K562 (cell line): ENCODE data around the gene RANBP3. TPM values are rescaled to one million over a fixed set of nuclear protein-coding genes. Genes with fewer than 3 reads are reported as not detected.

Source experiments
- ASH1L ChIP-seq: fragments of 450-650 bp; IDR thresholded peaks from 2 replicates; pipeline ENCODE4 v1.6.1; 2018; ENCODE audit warnings: borderline replicate concordance, mild to moderate bottlenecking, low read depth; ENCODE audit not compliant: partially characterized antibody
- BRD4 ChIP-seq: fragments of 200-600 bp; sonication (generic); IDR thresholded peaks from 2 replicates; pipeline ENCODE4 v1.6.1; 2017; ENCODE audit warnings: inconsistent platforms
- BRF2 ChIP-seq: IDR thresholded peaks from 3 replicates; pipeline ENCODE4 v1.6.1; 2011; ENCODE audit warnings: borderline replicate concordance, mild to moderate bottlenecking; ENCODE audit not compliant: insufficient read length, insufficient read depth
- CBX3 ChIP-seq, 2 experiments: IDR thresholded peaks; 1 replicate in 1 of 2; 2 replicates in 1 of 2; pipeline ENCODE4 v1.6.1; 2012; ENCODE audit warnings: inconsistent platforms in 2 of 2, low read length in 2 of 2, borderline replicate concordance in 1 of 2, control low read depth in 1 of 2
- CBX5 ChIP-seq: IDR thresholded peaks from 2 replicates; pipeline ENCODE4 v1.6.1; 2014; ENCODE audit warnings: low read depth, borderline replicate concordance
- DEAF1 ChIP-seq: fragments of 450-650 bp; formaldehyde crosslinking; IDR thresholded peaks from 2 replicates; pipeline ENCODE4 v1.4.0; 2020; ENCODE audit warnings: mild to moderate bottlenecking, moderate library complexity
- EP300 ChIP-seq: IDR thresholded peaks from 2 replicates; pipeline ENCODE4 v1.6.1; 2012; ENCODE audit warnings: low read length, improper control_type of control experiment
- GABPB1 ChIP-seq: sonication (generic); formaldehyde crosslinking; IDR thresholded peaks from 2 replicates; pipeline ENCODE4 v1.8.0; 2022; ENCODE audit warnings: mild to moderate bottlenecking, missing genetic modification reagents
- GATAD2A ChIP-seq: fragments of 450-650 bp; IDR thresholded peaks from 2 replicates; pipeline ENCODE4 v1.6.1; 2017
- HINFP ChIP-seq: fragments of 450-650 bp; conservative IDR thresholded peaks from 2 replicates; pipeline ENCODE4 v1.6.1; 2016; ENCODE audit warnings: missing genetic modification characterization, low read depth, mild to moderate bottlenecking, control low read depth, missing compliant biosample characterization
- IFI16 ChIP-seq: fragments of 250-450 bp; sonication (Bioruptor Pico); IDR thresholded peaks from 2 replicates; pipeline ENCODE4 v2.1.2; 2022; ENCODE audit warnings: mild to moderate bottlenecking, inconsistent platforms
- MCM3 ChIP-seq: fragments of 450-650 bp; IDR thresholded peaks from 2 replicates; pipeline ENCODE4 v1.6.1; 2016
- MTA1 ChIP-seq: fragments of 450-650 bp; IDR thresholded peaks from 2 replicates; pipeline ENCODE4 v1.6.1; 2017; ENCODE audit warnings: borderline replicate concordance
- NFXL1 ChIP-seq: fragments of 450-650 bp; formaldehyde crosslinking; IDR thresholded peaks from 2 replicates; pipeline ENCODE4 v1.4.0; 2021; ENCODE audit warnings: mild to moderate bottlenecking
- OTX1 ChIP-seq: fragments of 450-650 bp; formaldehyde crosslinking; IDR thresholded peaks from 2 replicates; pipeline ENCODE4 v1.4.0; 2022; ENCODE audit warnings: mild to moderate bottlenecking
- TAF9B ChIP-seq: fragments of 450-650 bp; IDR thresholded peaks from 2 replicates; pipeline ENCODE4 v1.6.1; 2018; ENCODE audit warnings: mild to moderate bottlenecking; ENCODE audit not compliant: partially characterized antibody
- TSC22D4 ChIP-seq: fragments of 450-650 bp; IDR thresholded peaks from 2 replicates; pipeline ENCODE4 v1.6.1; 2016; ENCODE audit warnings: missing genetic modification characterization, missing biosample characterization, control low read depth
- TSHZ1 ChIP-seq: fragments of 250-450 bp; sonication (Bioruptor Pico); IDR thresholded peaks from 2 replicates; pipeline ENCODE4 v1.4.0; 2020; ENCODE audit warnings: mild to moderate bottlenecking, moderate library complexity
- ZNF124 ChIP-seq: sonication (generic); formaldehyde crosslinking; IDR thresholded peaks from 2 replicates; pipeline ENCODE4 v1.8.1; 2022; ENCODE audit warnings: missing genetic modification reagents
- ZNF696 ChIP-seq: fragments of 250-450 bp; sonication (Bioruptor Pico); conservative IDR thresholded peaks from 2 replicates; pipeline ENCODE4 v1.4.0; 2020; ENCODE audit warnings: mild to moderate bottlenecking, moderate library complexity
- ZNF707 ChIP-seq: fragments of 250-450 bp; sonication (Bioruptor Pico); conservative IDR thresholded peaks from 2 replicates; pipeline ENCODE4 v1.8.0; 2022; ENCODE audit warnings: inconsistent platforms, mild to moderate bottlenecking, moderate library complexity
- ZNF830 ChIP-seq: fragments of 250-450 bp; sonication (Bioruptor Pico); IDR thresholded peaks from 2 replicates; pipeline ENCODE4 v1.5.0; 2021; ENCODE audit warnings: mild to moderate bottlenecking
- ZSCAN29 ChIP-seq: fragments of 450-650 bp; IDR thresholded peaks from 2 replicates; pipeline ENCODE4 v1.6.1; 2017
- polyA plus RNA-seq, 8 experiments: library from polyadenylated mRNA; depleted of rRNA in 4 of 8; stranded (reverse) in 5 of 8; unstranded in 3 of 8; fragments of >200 nt; fragmentation: Nextera tagmentation in 2 of 8; fragmentation: Illumina TruSeq in 1 of 8; extraction: Ambion mirVana in 2 of 8; extraction: Trizol in 1 of 8; gene quantifications; 2 replicates each; pipeline versions ENCODE4 v1.2.1 to v1.2.3, GENCODE V29; 2011 to 2014; ENCODE audit warnings: inconsistent platforms in 1 of 8, missing spikeins in 1 of 8
- total RNA-seq, 7 experiments: library from RNA; depleted of rRNA in 6 of 7; stranded (reverse); fragments of >200 nt in 6 of 7; fragmentation: Illumina TruSeq in 2 of 7; extraction: Trizol in 2 of 7; gene quantifications; 2 replicates each; pipeline versions ENCODE4 v1.2.1 to v1.2.3, GENCODE V29; 2011 to 2021; ENCODE audit warnings: low replicate concordance in 1 of 7

Gene RANBP3
- total and polyA plus RNA-seq, 9 of the 15 experiments (the other 6 are each of a cell fraction or from before 2014, with no cell fraction given) = 0.90 to 95.1 (median 63.2) TPM

- TF ChIP-seq DEAF1 (CRISPR knock-in tag) (no peak), ZNF707 (CRISPR knock-in tag) (no peak), HINFP (no peak), GATAD2A (no peak), TSC22D4 (no peak), NFXL1 (CRISPR knock-in tag) (no peak), GABPB1 (CRISPR knock-in tag) (no peak), TAF9B (no peak), TSHZ1 (no peak), BRF2 (no peak), ZNF696 (CRISPR knock-in tag) (no peak), MTA1 (no peak), ZSCAN29 (no peak), OTX1 (CRISPR knock-in tag) (no peak), CBX5 (no peak), ZNF124 (no peak), ZNF830 (CRISPR knock-in tag) (no peak), MCM3 (no peak), EP300 (peak; percentile 54), BRD4 (no peak), ASH1L (no peak), IFI16 (CRISPR knock-in tag) (no peak), CBX3 (IDR thresholded peaks at IDR 0.05; ENCODE audit: borderline replicate concordance in 1 of 2, low read length in 2 of 2) (no peak)
Observed at GRCh38 chr19:5893907-5894703, 83.8 kb downstream of the RANBP3 start (continued).
